Measurements from ENCODE around the gene IFT80.

IFT80 gene

GRCh38 chr3:160399125-160400029 lies at the start of gene IFT80, which contains the start of gene SMC4:
TSS of gene IFT80 (minus strand) at chr3:160399225. CDS start at chr3:160384600, 14,625 bp downstream.
TSS of gene SMC4 (plus strand) at chr3:160399650. CDS start at chr3:160400827, 1,177 bp downstream.
- in situ Hi-C loops (cut with MboI; ENCODE audit: low sequenced_read_pairs): no loop called here

DNA sequence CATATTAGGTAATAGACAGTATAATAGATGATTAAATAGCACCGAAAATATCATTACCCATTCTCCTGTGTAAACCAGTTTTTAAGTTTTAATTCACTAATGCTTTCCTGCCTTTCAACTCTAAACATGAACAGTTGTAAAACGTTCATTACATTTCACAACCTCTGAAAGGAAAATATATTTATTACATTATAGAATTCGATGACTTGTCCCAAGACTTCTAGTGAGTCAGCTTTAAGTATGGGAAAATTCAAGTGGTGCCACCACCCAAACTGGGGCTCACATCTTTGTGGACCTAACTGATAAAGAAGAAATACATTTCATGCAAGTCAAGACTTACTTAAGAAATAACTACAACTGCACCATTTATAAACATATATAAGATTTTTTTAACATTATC lies 48.5 kb upstream of the IFT80 start:
- in situ Hi-C loops (cut with MboI; ENCODE audit: low sequenced_read_pairs): no loop called here

DNA sequence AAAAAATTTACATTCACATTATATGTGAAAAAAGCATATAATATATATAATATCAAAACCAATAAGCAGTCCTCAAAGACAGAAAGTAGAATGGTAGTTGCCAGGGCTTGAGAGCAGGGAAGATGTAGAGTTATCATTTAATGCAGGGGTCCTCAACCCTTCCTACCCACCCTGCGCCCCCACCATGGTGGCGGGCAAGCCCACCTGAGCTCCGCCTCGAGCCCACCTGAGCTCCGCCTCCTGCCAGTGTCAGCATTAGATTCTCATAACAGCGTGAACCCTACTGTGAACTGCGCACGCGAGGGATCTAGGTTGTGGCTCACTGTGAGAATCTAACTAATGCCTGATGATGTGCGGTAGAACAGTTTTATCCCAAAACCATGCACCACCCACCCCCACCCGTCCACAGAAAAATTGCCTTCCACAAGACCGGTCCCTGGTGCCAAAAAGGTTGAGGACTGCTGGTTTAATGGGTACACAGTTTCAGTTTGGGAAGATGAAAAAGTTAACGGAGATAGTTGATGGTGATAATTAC lies 47.6 kb upstream of the IFT80 start:
- in situ Hi-C loops (cut with MboI; ENCODE audit: low sequenced_read_pairs): no loop called here

- in situ Hi-C loops (cut with MboI; ENCODE audit: low sequenced_read_pairs): no loop called here
These were observed 46.8 kb upstream of the IFT80 start for GRCh38 chr3:160445854-160446253.

- in situ Hi-C loops (cut with MboI; ENCODE audit: low sequenced_read_pairs): no loop called here
These were observed 45.4 kb upstream of the IFT80 start for GRCh38 chr3:160444411-160444810.

- in situ Hi-C loops (cut with MboI; ENCODE audit: low sequenced_read_pairs): no loop called here
These were observed 41.7 kb upstream of the IFT80 start for GRCh38 chr3:160440687-160441086.

DNA sequence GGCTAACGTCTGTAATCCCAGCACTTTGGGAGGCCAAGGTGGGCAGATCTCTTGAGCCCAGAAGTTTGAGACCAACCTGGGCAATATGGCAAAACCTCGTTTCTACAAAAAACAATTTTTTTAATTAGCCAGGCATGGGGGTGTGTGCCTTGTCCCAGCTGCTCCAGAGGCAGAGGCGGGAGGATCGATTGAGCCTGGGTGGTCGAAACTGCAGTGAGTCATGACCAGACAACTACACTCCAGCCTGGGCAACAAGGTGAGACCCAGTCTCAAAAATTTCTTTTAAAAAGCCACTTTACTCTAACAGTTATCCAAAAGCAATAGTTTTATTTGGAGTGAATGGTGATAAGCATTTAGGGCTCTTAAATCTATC lies 38.0 kb upstream of the IFT80 start:
- in situ Hi-C loops (cut with MboI; ENCODE audit: low sequenced_read_pairs): no loop called here

GRCh38 chr3:160435747-160436146 lies 36.7 kb upstream of the IFT80 start:
- in situ Hi-C loops (cut with MboI; ENCODE audit: low sequenced_read_pairs): no loop called here

DNA sequence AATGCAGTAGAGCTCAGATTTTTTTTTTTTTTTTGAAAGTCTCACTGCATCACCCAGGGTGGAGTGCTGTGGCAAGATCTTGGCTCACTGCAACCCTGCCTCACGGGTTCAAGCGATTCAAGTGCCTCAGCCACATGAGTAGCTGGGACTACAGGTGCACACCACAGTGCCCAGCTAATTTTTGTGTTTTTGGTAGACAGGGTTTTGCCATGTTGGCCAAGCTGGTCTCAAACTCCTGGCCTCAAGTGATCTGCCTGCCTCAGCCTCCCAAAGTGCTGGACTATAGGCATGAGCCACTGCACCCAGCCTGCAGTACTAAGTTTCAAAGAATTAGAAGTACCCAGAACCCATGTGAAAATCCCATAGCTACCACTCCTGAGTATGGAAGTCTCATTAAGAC lies 36.1 kb upstream of the IFT80 start:
- in situ Hi-C loops (cut with MboI; ENCODE audit: low sequenced_read_pairs): no loop called here

GRCh38 chr3:160434071-160434470 lies 35.0 kb upstream of the IFT80 start:
- in situ Hi-C loops (cut with MboI; ENCODE audit: low sequenced_read_pairs): no loop called here

- in situ Hi-C loops (cut with MboI; ENCODE audit: low sequenced_read_pairs): no loop called here
These were observed 28.9 kb upstream of the IFT80 start for GRCh38 chr3:160427832-160428424.

GRCh38 chr3:160417311-160417710 lies 18.3 kb upstream of the IFT80 start:
- in situ Hi-C loops (cut with MboI; ENCODE audit: low sequenced_read_pairs): loop anchor here (10.0 kb wide), 1 partner anchor 383 kb away; no protein-coding TSS in a partner anchor

DNA sequence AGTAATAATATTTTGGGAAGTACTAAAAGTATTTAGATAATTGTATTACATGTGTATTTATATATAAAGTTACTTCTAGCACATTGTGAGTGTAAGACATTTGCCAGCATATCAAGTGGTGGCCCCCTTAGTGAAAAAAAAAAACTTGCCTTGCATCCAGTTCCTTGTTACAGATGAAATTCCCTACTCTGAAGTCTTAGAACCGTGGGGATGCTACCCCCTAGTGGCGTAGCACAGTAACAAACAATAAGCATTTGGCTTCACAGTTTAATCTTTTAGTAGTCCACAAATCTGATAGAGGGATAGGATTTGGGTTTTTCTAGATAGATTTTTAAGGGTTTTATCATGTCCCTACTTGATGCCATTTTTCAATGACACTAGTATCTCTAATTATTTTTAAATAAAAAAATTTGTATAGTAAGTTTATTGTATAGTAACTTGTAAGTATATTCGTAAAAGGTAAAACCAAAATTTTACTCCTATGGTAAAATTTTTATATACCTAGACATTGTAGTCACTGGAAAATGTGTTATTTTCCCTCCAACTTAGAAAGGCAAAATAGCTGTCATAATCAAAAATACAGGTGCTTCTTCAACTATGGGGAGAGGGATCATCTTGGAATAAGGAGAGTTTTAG lies 14.7 kb upstream of the IFT80 start:
- in situ Hi-C loops (cut with MboI; ENCODE audit: low sequenced_read_pairs): loop anchor here (10.0 kb wide), 1 partner anchor 379 kb away; no protein-coding TSS in a partner anchor

DNA sequence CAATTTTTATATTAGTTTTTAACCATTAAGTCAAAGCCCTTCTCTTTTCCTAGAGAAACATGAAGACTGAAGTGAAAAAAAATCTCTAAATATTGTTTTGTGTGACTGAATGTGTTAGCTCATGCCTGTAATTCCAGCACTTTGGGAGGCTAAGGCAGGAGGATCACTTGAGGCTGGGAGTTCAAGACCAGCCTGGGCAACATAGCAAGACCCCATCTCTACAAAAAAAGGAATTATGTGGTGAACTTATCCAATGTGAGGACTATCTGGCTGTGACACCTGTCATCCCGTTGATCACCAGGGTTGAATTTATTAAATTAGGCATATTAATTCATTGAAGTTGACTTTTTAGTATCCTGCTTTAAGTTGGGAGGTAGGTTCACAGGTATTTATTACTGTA lies 13.5 kb upstream of the IFT80 start:
- in situ Hi-C loops (cut with MboI; ENCODE audit: low sequenced_read_pairs): loop anchor here (10.0 kb wide), 1 partner anchor 378 kb away; no protein-coding TSS in a partner anchor

GRCh38 chr3:160409812-160410610 lies 11.0 kb upstream of the IFT80 start:
- in situ Hi-C loops (cut with MboI; ENCODE audit: low sequenced_read_pairs): loop anchor here (10.0 kb wide), 1 partner anchor 375 kb away; no protein-coding TSS in a partner anchor

DNA sequence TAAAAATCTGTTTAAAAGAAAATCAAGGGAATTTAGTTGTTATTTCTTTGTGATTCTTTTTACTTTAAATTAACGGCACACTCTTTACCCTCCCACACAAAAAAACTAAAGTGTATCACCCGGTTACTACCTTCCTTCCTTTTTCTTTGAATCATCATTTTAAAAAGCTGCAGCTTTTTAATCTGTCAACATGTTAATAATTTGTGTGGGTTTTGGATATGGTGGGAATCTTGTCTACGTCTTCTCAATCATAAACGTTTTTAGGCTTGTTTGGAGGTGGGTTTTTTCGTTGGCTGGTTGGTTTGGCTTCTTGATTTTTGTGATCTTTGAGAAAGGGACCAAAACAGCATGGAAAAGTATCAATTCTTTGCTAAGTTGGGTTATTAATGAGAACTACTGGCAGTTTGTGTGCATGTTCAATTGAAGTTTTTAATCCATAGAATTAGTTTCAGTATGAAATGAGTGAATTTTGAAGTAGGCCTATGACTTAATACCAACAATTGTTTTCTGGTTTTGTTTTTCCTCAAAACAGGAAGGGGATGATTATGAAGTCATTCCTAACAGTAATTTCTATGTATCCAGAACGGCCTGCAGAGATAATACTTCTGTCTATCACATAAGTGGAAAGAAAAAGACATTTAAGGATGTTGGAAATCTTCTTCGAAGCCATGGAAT lies 4.9 kb upstream of the IFT80 start:
- in situ Hi-C loops (cut with MboI; ENCODE audit: low sequenced_read_pairs): no loop called here

- in situ Hi-C loops (cut with MboI; ENCODE audit: low sequenced_read_pairs): no loop called here
These were observed 4.1 kb upstream of the IFT80 start for GRCh38 chr3:160403028-160403545.

DNA sequence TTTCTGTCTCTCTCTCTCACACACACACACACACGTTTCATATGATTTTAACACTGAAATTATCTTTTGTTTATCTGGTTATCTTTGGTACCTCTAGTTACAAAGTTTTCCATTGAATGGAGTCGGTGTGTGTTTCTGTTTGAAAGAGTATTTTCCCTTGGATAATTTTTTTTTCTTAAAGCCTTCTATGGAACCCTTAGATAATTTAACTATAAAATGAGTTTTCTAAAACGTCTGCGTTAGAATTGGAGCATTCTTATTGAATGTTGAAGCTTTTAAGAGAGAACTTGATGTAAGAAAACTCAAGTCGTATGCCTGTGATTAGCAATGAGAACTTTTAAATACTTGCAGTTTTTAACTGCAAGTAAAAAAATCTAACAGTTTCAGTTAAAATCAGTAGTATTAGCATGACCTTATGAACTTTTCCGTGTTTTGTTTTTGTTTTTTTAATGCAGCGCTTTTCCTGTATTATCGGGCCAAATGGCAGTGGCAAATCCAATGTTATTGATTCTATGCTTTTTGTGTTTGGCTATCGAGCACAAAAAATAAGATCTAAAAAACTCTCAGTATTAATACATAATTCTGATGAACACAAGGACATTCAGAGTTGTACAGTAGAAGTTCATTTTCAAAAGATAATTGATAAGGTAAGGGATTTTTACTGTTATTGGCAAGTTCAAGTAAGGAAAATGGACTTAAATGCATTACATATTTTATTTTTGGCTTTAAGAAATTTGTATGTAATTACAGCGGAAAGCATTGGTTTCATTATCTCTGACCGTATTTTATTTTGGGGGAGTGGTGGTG lies 3.4 kb upstream of the IFT80 start:
- in situ Hi-C loops (cut with MboI; ENCODE audit: low sequenced_read_pairs): no loop called here

All from HL-60/S4 treated with phorbol 12-myristate 13-acetate at 8.2 ng/mL for 4 days and 3 days (cell line).